Measurements from ENCODE around the gene PRKCD. TPM values are rescaled to one million over a fixed set of nuclear protein-coding genes. Genes with fewer than 3 reads are reported as not detected.

The PRKCD gene
- polyA plus RNA-seq, 3 donors: 123 to 329 (median 158) TPM

- DNase-seq: no peak
- intact Hi-C loops (cut with micrococcal nuclease): no loop called here
- Mint-ChIP-seq H3K36me3 (peaks cover 75 to 91% of the 10 kb centered on the region in 2 donors), H3K4me1 (no peaks in the 10 kb centered on the region), H3K27me3 (ENCODE audit: low read depth in 3 of 3) (no peaks in the 10 kb centered on the region), H3K4me3 (no peak overlapping the region), H3K27ac (peak overlapping the region in 6 of 7 donors; percentile 17 to 63 (median 50)), H3K9me3 (peaks cover 0 to 3% (median 0%) of the 10 kb centered on the region in 7 donors)
- Histone ChIP-seq H3K9me3 (replicated peaks in 1 of 2; ENCODE audit: control insufficient read depth in 1 of 2, insufficient read depth in 1 of 2, low read length in 2 of 2) (no peaks in the 10 kb centered on the region), H3K4me1 (ENCODE audit: control insufficient read depth in 1 of 2, insufficient read depth in 2 of 2, low read length in 2 of 2) (no peaks in the 10 kb centered on the region), H2AFZ (ENCODE audit: insufficient read depth, low read depth, low read length, poor library complexity, severe bottlenecking) (no peak overlapping the region), H3K27ac (ENCODE audit: low read depth in 1 of 2, low read length in 2 of 2) (peak overlapping the region in 1 of 2 donors; percentile 33), H3K4me3 (replicated peaks in 1 of 3; ENCODE audit: low read depth in 2 of 3, low read length in 3 of 3) (no peak overlapping the region), H3K4me2 (replicated peaks; ENCODE audit: extremely low read depth, low read length, poor library complexity, severe bottlenecking) (no peak overlapping the region), H3K9ac (ENCODE audit: insufficient read depth, low read length, poor library complexity, severe bottlenecking) (no peak overlapping the region), H3K36me3 (replicated peaks in 1 of 2; ENCODE audit: control insufficient read depth in 1 of 2, insufficient read depth in 2 of 2, low read length in 2 of 2) (peaks cover 87 to 92% of the 10 kb centered on the region in 2 donors), H3K79me2 (ENCODE audit: insufficient read depth, low read length) (peaks cover 38% of the 10 kb centered on the region), H3K27me3 (ENCODE audit: control insufficient read depth in 2 of 2, insufficient read depth in 2 of 2, low read length in 2 of 2) (no peaks in the 10 kb centered on the region), H4K20me1 (ENCODE audit: insufficient read depth, low read length) (peaks cover 98% of the 10 kb centered on the region)
- TF ChIP-seq, protein P1, sequence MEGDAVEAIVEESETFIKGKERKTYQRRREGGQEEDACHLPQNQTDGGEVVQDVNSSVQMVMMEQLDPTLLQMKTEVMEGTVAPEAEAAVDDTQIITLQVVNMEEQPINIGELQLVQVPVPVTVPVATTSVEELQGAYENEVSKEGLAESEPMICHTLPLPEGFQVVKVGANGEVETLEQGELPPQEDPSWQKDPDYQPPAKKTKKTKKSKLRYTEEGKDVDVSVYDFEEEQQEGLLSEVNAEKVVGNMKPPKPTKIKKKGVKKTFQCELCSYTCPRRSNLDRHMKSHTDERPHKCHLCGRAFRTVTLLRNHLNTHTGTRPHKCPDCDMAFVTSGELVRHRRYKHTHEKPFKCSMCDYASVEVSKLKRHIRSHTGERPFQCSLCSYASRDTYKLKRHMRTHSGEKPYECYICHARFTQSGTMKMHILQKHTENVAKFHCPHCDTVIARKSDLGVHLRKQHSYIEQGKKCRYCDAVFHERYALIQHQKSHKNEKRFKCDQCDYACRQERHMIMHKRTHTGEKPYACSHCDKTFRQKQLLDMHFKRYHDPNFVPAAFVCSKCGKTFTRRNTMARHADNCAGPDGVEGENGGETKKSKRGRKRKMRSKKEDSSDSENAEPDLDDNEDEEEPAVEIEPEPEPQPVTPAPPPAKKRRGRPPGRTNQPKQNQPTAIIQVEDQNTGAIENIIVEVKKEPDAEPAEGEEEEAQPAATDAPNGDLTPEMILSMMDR (IDR thresholded peaks at IDR 0.05): no peak
- WGBS (ENCODE audit: insufficient coverage): 90% methylated on average over 11 of the region's 12 CpGs
Observed at GRCh38 chr3:53226142-53226840, 65.3 kb downstream of the PRKCD start.

DNA sequence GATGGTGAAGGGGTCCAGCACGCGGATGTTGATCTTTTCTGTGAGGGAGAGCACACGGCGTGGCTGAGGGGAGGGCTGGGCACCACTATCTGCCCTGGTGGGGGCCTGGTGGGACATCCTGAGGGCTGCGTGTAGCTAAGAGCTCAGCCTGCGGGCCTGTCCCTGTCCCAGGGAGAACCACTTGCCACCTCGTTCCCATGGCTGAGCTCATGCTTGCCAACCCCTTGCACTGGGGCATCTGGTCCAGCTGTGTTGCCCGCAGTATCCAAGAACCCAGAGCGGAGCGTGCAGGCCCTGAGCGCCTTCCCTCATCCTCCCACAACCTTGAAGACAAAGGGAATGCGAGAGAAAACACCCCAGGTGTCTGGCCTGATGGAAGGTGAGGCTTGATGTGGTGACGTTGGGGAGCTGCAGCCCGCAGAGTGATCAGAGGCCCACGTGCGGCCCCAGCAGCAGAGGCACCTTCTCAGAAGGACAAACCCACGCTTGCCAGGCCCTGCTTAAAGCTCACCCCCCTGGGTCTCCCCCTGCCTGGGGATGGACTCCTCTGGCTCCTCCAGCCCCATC is 65.9 kb downstream of the PRKCD start:
- H3K27ac ChIP-seq (ENCODE audit: low read depth in 1 of 2, low read length in 2 of 2): peak overlapping the region in 1 of 2 donors; percentile 49
- no peaks in the 10 kb centered on the region for H3K27me3 ChIP-seq (ENCODE audit: control insufficient read depth in 2 of 2, insufficient read depth in 2 of 2, low read length in 2 of 2)
- no peaks in the 10 kb centered on the region for H3K4me1 ChIP-seq (ENCODE audit: control insufficient read depth in 1 of 2, insufficient read depth in 2 of 2, low read length in 2 of 2)
- Mint-ChIP-seq H3K4me3 (no peak overlapping the region), H3K4me1 (no peaks in the 10 kb centered on the region), H3K9me3 (peaks cover 0 to 3% (median 0%) of the 10 kb centered on the region in 7 donors), H3K36me3 (peaks cover 81 to 93% of the 10 kb centered on the region in 2 donors), H3K27me3 (ENCODE audit: low read depth in 3 of 3) (no peaks in the 10 kb centered on the region), H3K27ac (peak overlapping the region; percentile 17 to 80 (median 56))
- H3K9me3 ChIP-seq (replicated peaks in 1 of 2; ENCODE audit: control insufficient read depth in 1 of 2, insufficient read depth in 1 of 2, low read length in 2 of 2): no peaks in the 10 kb centered on the region
- TF ChIP-seq, protein P1 (IDR thresholded peaks at IDR 0.05): no peak
- no peak overlapping the region for H3K9ac ChIP-seq (ENCODE audit: insufficient read depth, low read length, poor library complexity, severe bottlenecking)
- WGBS (ENCODE audit: insufficient coverage): 99% methylated on average over 9 of the region's 17 CpGs
- H3K4me2 ChIP-seq (replicated peaks; ENCODE audit: extremely low read depth, low read length, poor library complexity, severe bottlenecking): no peak overlapping the region
- no peak for DNase-seq
- H4K20me1 ChIP-seq (ENCODE audit: insufficient read depth, low read length): peaks cover 100% of the 10 kb centered on the region
- H2AFZ ChIP-seq (ENCODE audit: insufficient read depth, low read depth, low read length, poor library complexity, severe bottlenecking): no peak overlapping the region
- peaks cover 44% of the 10 kb centered on the region for H3K79me2 ChIP-seq (ENCODE audit: insufficient read depth, low read length)
- no peak overlapping the region for H3K4me3 ChIP-seq (replicated peaks in 1 of 3; ENCODE audit: low read depth in 2 of 3, low read length in 3 of 3)
- intact Hi-C loops (cut with micrococcal nuclease): no loop called here
- H3K36me3 ChIP-seq (replicated peaks in 1 of 2; ENCODE audit: control insufficient read depth in 1 of 2, insufficient read depth in 2 of 2, low read length in 2 of 2): peaks cover 94 to 98% of the 10 kb centered on the region in 2 donors
